ENCODE data around the gene SNCAIP. TPM values are rescaled to one million over a fixed set of nuclear protein-coding genes. Genes with fewer than 3 reads are reported as not detected.
A peak's percentile ranks its signal among the peaks of the same experiment; 100 is the strongest.

Gene SNCAIP
- total RNA-seq, 1 experiment from 2014 or later, result 3.0 TPM

DNA sequence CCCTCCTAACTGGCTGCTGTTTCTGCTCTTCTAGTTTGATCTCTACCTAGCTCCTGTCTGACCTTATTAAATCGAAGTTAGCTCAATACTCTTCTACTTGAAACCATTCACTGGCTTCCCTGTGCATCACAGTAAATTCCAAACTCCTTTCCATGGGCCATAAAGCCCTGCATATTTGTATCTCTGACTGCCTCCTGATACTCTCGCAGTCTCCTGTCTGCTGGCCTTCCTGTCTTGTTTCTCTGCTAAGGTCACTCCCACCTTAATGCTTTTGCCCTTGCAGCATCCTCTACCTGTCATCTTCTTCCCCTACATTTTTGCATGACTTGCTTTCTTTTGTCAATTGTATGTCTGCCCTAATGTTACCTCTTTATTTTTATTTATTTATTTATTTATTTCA lies 44.8 kb downstream of the SNCAIP start:
- Histone ChIP-seq H3K27me3 (ENCODE audit: insufficient read depth, low read length) (no peaks in the 10 kb centered on the region), H2BK12ac (ENCODE audit: insufficient read length, low read depth, low read length) (no peak overlapping the region), H4K5ac (ENCODE audit: insufficient read length, low read depth, low read length) (no peak overlapping the region), H4K20me1 (ENCODE audit: control insufficient read depth, insufficient read depth, insufficient read length) (no peaks in the 10 kb centered on the region), H3K23me2 (ENCODE audit: insufficient read length, low read depth, low read length, poor library complexity, severe bottlenecking) (no peaks in the 10 kb centered on the region), H2AFZ (ENCODE audit: low read length) (no peak overlapping the region), H3K4me2 (ENCODE audit: insufficient read depth, insufficient read length, low read length) (no peak overlapping the region), H4K8ac (replicated peaks; ENCODE audit: insufficient read length, low read depth, low read length) (no peak overlapping the region), H3K4me1 (ENCODE audit: insufficient read depth, low read length) (peaks cover 4% of the 10 kb centered on the region; the same call in 1 of the 2 replicates), H2BK20ac (ENCODE audit: low read depth, low read length, poor library complexity, severe bottlenecking) (peak overlapping the region; percentile 26), H3K79me2 (ENCODE audit: insufficient read depth, low read length) (no peaks in the 10 kb centered on the region), H2BK5ac (ENCODE audit: insufficient read length, low read length) (no peak overlapping the region), H2BK120ac (ENCODE audit: low read depth, low read length, poor library complexity, severe bottlenecking) (no peak overlapping the region), H3K79me1 (ENCODE audit: insufficient read depth, low read depth, low read length, poor library complexity, severe bottlenecking) (no peaks in the 10 kb centered on the region), H2AK5ac (ENCODE audit: insufficient read length, low read length) (no peak overlapping the region), H3K18ac (ENCODE audit: insufficient read length, low read depth, low read length) (no peak overlapping the region), H3K4ac (ENCODE audit: low read depth, low read length) (no peak overlapping the region), H3K23ac (ENCODE audit: insufficient read length, low read depth, low read length) (no peak overlapping the region), H3T11ph (ENCODE audit: low read length) (no peak overlapping the region), H3K9ac (ENCODE audit: extremely low read depth, insufficient read length, low read length) (no peak overlapping the region), H4K91ac (ENCODE audit: insufficient read length, low read depth, low read length) (no peak overlapping the region), H3K14ac (ENCODE audit: insufficient read depth, low read length) (no peak overlapping the region), H3K27ac (ENCODE audit: insufficient read length, low read depth, low read length) (no peak overlapping the region), H3K56ac (ENCODE audit: insufficient read length, low read depth, low read length) (no peak overlapping the region), H3K9me3 (ENCODE audit: control insufficient read depth, low read depth, low read length) (no peaks in the 10 kb centered on the region), H2BK15ac (ENCODE audit: low read depth, low read length) (no peak overlapping the region)
- no peak for DNase-seq
- TF ChIP-seq, protein P1, sequence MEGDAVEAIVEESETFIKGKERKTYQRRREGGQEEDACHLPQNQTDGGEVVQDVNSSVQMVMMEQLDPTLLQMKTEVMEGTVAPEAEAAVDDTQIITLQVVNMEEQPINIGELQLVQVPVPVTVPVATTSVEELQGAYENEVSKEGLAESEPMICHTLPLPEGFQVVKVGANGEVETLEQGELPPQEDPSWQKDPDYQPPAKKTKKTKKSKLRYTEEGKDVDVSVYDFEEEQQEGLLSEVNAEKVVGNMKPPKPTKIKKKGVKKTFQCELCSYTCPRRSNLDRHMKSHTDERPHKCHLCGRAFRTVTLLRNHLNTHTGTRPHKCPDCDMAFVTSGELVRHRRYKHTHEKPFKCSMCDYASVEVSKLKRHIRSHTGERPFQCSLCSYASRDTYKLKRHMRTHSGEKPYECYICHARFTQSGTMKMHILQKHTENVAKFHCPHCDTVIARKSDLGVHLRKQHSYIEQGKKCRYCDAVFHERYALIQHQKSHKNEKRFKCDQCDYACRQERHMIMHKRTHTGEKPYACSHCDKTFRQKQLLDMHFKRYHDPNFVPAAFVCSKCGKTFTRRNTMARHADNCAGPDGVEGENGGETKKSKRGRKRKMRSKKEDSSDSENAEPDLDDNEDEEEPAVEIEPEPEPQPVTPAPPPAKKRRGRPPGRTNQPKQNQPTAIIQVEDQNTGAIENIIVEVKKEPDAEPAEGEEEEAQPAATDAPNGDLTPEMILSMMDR (conservative IDR thresholded peaks at IDR 0.05), result no peak
- H3K4me3 Mint-ChIP-seq, result no peak overlapping the region
- H3K27ac Mint-ChIP-seq, result peak overlapping the region; percentile 44 to 63 (median 45); a peak in 5 of 7 replicates
- H3K4me1 Mint-ChIP-seq, result peaks cover 41 to 56% of the 10 kb centered on the region in 2 experiments
- no peaks in the 10 kb centered on the region for H3K9me3 Mint-ChIP-seq
- no CpG with 5 or more reads among the region's 2 CpGs for WGBS (ENCODE audit: extremely low coverage, insufficient read length, low lambda C conversion rate)
- H3K27me3 Mint-ChIP-seq (ENCODE audit: low read depth), result 0 out of 2 replicates have a peak, but pooled peaks cover 2% of the 10 kb centered on the region
- peaks cover 0 to 3% (median 0%) of the 10 kb centered on the region in 3 experiments; a peak in 1 of 7 replicates for H3K36me3 Mint-ChIP-seq (ENCODE audit: insufficient read depth in 1 of 3, low read depth in 3 of 3)
